ENCODE results near the gene KRTAP5-9.

- TF ChIP-seq POLR2AphosphoS5 (IDR thresholded peaks at IDR 0.05; ENCODE audit: low read depth, low read length) (no peak), EP300 (IDR thresholded peaks at IDR 0.05; ENCODE audit: borderline replicate concordance in 1 of 2, low read depth in 2 of 2, low read length in 2 of 2) (no peak), SP2 (IDR thresholded peaks at IDR 0.05; ENCODE audit: low read length) (no peak), FOSL1 (IDR thresholded peaks at IDR 0.05; ENCODE audit: insufficient read depth, low read depth, low read length) (no peak), NRF1 (IDR thresholded peaks at IDR 0.05; ENCODE audit: low read depth, low read length) (no peak), POLR2A (IDR thresholded peaks at IDR 0.05; ENCODE audit: control extremely low read depth in 1 of 2, low read depth in 2 of 2, low read length in 2 of 2) (no peak), HDAC6 (IDR thresholded peaks at IDR 0.05; ENCODE audit: low read depth, low read length) (no peak), SUZ12 (IDR thresholded peaks at IDR 0.05; ENCODE audit: low read length) (no peak), PHF8 (conservative IDR thresholded peaks at IDR 0.05; ENCODE audit: low read depth, low read length) (no peak), MAX (IDR thresholded peaks at IDR 0.05) (no peak), ZNF274 (IDR thresholded peaks at IDR 0.05; ENCODE audit: borderline replicate concordance, extremely low read depth, low read length) (no peak)
- TF ChIP-seq, protein P1, sequence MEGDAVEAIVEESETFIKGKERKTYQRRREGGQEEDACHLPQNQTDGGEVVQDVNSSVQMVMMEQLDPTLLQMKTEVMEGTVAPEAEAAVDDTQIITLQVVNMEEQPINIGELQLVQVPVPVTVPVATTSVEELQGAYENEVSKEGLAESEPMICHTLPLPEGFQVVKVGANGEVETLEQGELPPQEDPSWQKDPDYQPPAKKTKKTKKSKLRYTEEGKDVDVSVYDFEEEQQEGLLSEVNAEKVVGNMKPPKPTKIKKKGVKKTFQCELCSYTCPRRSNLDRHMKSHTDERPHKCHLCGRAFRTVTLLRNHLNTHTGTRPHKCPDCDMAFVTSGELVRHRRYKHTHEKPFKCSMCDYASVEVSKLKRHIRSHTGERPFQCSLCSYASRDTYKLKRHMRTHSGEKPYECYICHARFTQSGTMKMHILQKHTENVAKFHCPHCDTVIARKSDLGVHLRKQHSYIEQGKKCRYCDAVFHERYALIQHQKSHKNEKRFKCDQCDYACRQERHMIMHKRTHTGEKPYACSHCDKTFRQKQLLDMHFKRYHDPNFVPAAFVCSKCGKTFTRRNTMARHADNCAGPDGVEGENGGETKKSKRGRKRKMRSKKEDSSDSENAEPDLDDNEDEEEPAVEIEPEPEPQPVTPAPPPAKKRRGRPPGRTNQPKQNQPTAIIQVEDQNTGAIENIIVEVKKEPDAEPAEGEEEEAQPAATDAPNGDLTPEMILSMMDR (IDR thresholded peaks at IDR 0.05; ENCODE audit: control extremely low read depth in 1 of 3, insufficient read depth in 1 of 3, low read depth in 1 of 3, low read length in 3 of 3): no peak
- TF ChIP-seq, protein P2, sequence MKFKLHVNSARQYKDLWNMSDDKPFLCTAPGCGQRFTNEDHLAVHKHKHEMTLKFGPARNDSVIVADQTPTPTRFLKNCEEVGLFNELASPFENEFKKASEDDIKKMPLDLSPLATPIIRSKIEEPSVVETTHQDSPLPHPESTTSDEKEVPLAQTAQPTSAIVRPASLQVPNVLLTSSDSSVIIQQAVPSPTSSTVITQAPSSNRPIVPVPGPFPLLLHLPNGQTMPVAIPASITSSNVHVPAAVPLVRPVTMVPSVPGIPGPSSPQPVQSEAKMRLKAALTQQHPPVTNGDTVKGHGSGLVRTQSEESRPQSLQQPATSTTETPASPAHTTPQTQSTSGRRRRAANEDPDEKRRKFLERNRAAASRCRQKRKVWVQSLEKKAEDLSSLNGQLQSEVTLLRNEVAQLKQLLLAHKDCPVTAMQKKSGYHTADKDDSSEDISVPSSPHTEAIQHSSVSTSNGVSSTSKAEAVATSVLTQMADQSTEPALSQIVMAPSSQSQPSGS (IDR thresholded peaks at IDR 0.05; ENCODE audit: low read length): no peak
Measured at GRCh38 chr11:71555508-71555907, 7.3 kb downstream of the KRTAP5-9 start.

Measured in H1 (cell line).